H1 (cell line): ENCODE results near the gene XNDC1N. TPM values are rescaled to one million over a fixed set of nuclear protein-coding genes. Genes with fewer than 3 reads are reported as not detected.

ENCODE experiments used
- CTCF ChIA-PET: fragments of 300-600 bp; sonication (Branson Sonifier 250); formaldehyde crosslinking; loops from one replicate; lab custom pipeline; 2021; ENCODE audit not compliant: partially characterized antibody; lab: Charles Lee
- POLR2A ChIA-PET: fragments of 300-600 bp; sonication (Branson Sonifier 250); formaldehyde crosslinking; loops from one replicate; lab custom pipeline; 2021; ENCODE audit warnings: inconsistent platforms; ENCODE audit not compliant: partially characterized antibody; lab: Charles Lee
- DNase-seq, 2 experiments: peaks; one replicate each; pipeline versions ENCODE4 v3.0.0 to v3.0.0-alpha.2; 2010 to 2022; ENCODE audit warnings: low spot score in 2 of 2, low read depth in 1 of 2, mixed read lengths in 1 of 2
- FAIRE-seq: peaks from 2 replicates; lab custom pipeline; 2011; peaks lifted over from hg19 to GRCh38; lab: Jason Lieb, UNC
- H2AFZ ChIP-seq: 2 replicates; pipeline ENCODE4 v1.8.1; 2012; ENCODE audit warnings: low read length, inconsistent platforms
- H2AK5ac ChIP-seq: 2 replicates; pipeline ENCODE4 v1.6.1; 2013; ENCODE audit warnings: low read depth, low read length
- H2BK120ac ChIP-seq: replicated peaks from 2 replicates; pipeline ENCODE3; 2013; ENCODE audit warnings: low read depth, low read length, inconsistent platforms
- H2BK12ac ChIP-seq: 2 replicates; pipeline ENCODE4 v1.6.1; 2013; ENCODE audit warnings: low read depth, low read length
- H2BK15ac ChIP-seq: 2 replicates; pipeline ENCODE4 v1.6.1; 2013; ENCODE audit warnings: low read length
- H2BK20ac ChIP-seq: 2 replicates; pipeline ENCODE4 v1.6.1; 2013; ENCODE audit warnings: low read length
- H2BK5ac ChIP-seq: 2 replicates; pipeline ENCODE4 v1.6.1; 2013; ENCODE audit warnings: low read depth, low read length
- H3K14ac ChIP-seq: 2 replicates; pipeline ENCODE4 v1.6.1; 2013; ENCODE audit warnings: inconsistent platforms; ENCODE audit not compliant: insufficient read length
- H3K18ac ChIP-seq: 2 replicates; pipeline ENCODE4 v1.6.1; 2013; ENCODE audit warnings: low read length; ENCODE audit errors: extremely low read depth
- H3K23ac ChIP-seq: 2 replicates; pipeline ENCODE4 v1.6.1; 2013; ENCODE audit warnings: inconsistent platforms; ENCODE audit not compliant: insufficient read length
- H3K23me2 ChIP-seq: 2 replicates; pipeline ENCODE4 v1.6.1; 2013; ENCODE audit warnings: low read depth, low read length
- H3K27ac ChIP-seq: 2 replicates; pipeline ENCODE4 v1.6.1; 2011; ENCODE audit warnings: low read depth, low read length, inconsistent platforms
- H3K27me3 ChIP-seq, 4 experiments: replicated peaks in 1 of 4; 1 replicate in 1 of 4; 2 replicates in 3 of 4; pipeline versions ENCODE4 v1.6.1 to v1.8.1; 2011 to 2013; ENCODE audit warnings: low read length in 3 of 4, mild to moderate bottlenecking in 3 of 4, inconsistent platforms in 2 of 4, mixed read lengths in 2 of 4, moderate library complexity in 1 of 4; ENCODE audit not compliant: control insufficient read depth in 3 of 4, insufficient read depth in 3 of 4; ENCODE audit errors: extremely low read depth in 1 of 4
- H3K36me3 ChIP-seq, 4 experiments: 2 replicates each; pipeline versions ENCODE4 v1.6.1 to v1.8.1; 2011 to 2013; ENCODE audit warnings: mild to moderate bottlenecking in 4 of 4, low read length in 3 of 4, moderate library complexity in 2 of 4, control low read depth in 1 of 4, inconsistent platforms in 1 of 4; ENCODE audit not compliant: insufficient read depth in 4 of 4, control insufficient read depth in 2 of 4
- H3K4ac ChIP-seq: replicated peaks from 2 replicates; pipeline ENCODE3; 2013; ENCODE audit warnings: low read length, low read depth, mixed read lengths, inconsistent platforms; ENCODE audit not compliant: insufficient read length
- H3K4me1 ChIP-seq, 4 experiments: replicated peaks in 1 of 4; 1 replicate in 1 of 4; 2 replicates in 3 of 4; pipeline versions ENCODE4 v1.6.1 to v1.8.1; 2011 to 2013; ENCODE audit warnings: low read length in 3 of 4, inconsistent platforms in 2 of 4, mixed read lengths in 1 of 4; ENCODE audit not compliant: insufficient read depth in 4 of 4, control insufficient read depth in 3 of 4
- H3K4me2 ChIP-seq, 2 experiments: 2 replicates each; pipeline versions ENCODE4 v1.6.1 to v1.8.1; 2011 to 2013; ENCODE audit warnings: low read depth in 2 of 2, low read length in 2 of 2, control low read depth in 1 of 2, inconsistent platforms in 1 of 2, mild to moderate bottlenecking in 1 of 2; ENCODE audit not compliant: insufficient read depth in 1 of 2
- H3K4me3 ChIP-seq, 4 experiments: fragments of 200-600, 300-600 bp in 1 of 4; sonication (generic), shearing (Covaris generic), sonication (Bioruptor Twin) in 1 of 4; 2 replicates each; pipeline versions ENCODE4 v1.5.1 to v1.8.1; 2011 to 2016; ENCODE audit warnings: low read length in 4 of 4, low read depth in 3 of 4, control low read depth in 2 of 4, inconsistent platforms in 2 of 4, mild to moderate bottlenecking in 2 of 4, mixed read lengths in 1 of 4, moderate library complexity in 1 of 4; ENCODE audit not compliant: insufficient read depth in 2 of 4; ENCODE audit errors: extremely low read depth in 1 of 4
- H3K56ac ChIP-seq: replicated peaks from 2 replicates; pipeline ENCODE3; 2013; ENCODE audit warnings: low read depth, mild to moderate bottlenecking, mixed read lengths, low read length, inconsistent platforms; ENCODE audit not compliant: insufficient read length
- H3K79me1 ChIP-seq: 2 replicates; pipeline ENCODE4 v1.6.1; 2013; ENCODE audit warnings: low read depth, low read length, control low read depth
- H3K79me2 ChIP-seq, 2 experiments: 2 replicates each; pipeline versions ENCODE4 v1.6.1 to v1.8.1; 2012 to 2013; ENCODE audit warnings: low read length in 2 of 2, mild to moderate bottlenecking in 2 of 2, inconsistent platforms in 1 of 2; ENCODE audit not compliant: insufficient read depth in 2 of 2, control insufficient read depth in 1 of 2
- H3K9ac ChIP-seq, 4 experiments: replicated peaks in 1 of 4; 1 replicate in 1 of 4; 2 replicates in 3 of 4; pipeline versions ENCODE4 v1.6.1 to v1.8.1; 2011 to 2013; ENCODE audit warnings: low read depth in 3 of 4, low read length in 3 of 4, control low read depth in 2 of 4, mild to moderate bottlenecking in 2 of 4, moderate library complexity in 2 of 4, inconsistent platforms in 1 of 4; ENCODE audit errors: extremely low read depth in 1 of 4
- H3K9me3 ChIP-seq, 2 experiments: 2 replicates each; pipeline versions ENCODE4 v1.6.1 to v1.8.1; 2012 to 2013; ENCODE audit warnings: mild to moderate bottlenecking in 2 of 2, moderate library complexity in 2 of 2, control low read depth in 1 of 2, inconsistent platforms in 1 of 2, low read depth in 1 of 2, low read length in 1 of 2, mixed read lengths in 1 of 2; ENCODE audit not compliant: insufficient read depth in 2 of 2
- H4K20me1 ChIP-seq, 2 experiments: replicated peaks in 1 of 2; 2 replicates each; pipeline versions ENCODE3 to v1.8.1; 2011 to 2013; ENCODE audit warnings: inconsistent platforms in 2 of 2, low read length in 2 of 2, mild to moderate bottlenecking in 1 of 2; ENCODE audit not compliant: insufficient read depth in 2 of 2, control insufficient read depth in 1 of 2
- H4K5ac ChIP-seq: 2 replicates; pipeline ENCODE4 v1.6.1; 2013; ENCODE audit warnings: low read length, low read depth, mixed read lengths, inconsistent platforms; ENCODE audit not compliant: insufficient read length
- H4K8ac ChIP-seq: 2 replicates; pipeline ENCODE4 v1.8.0; 2013; ENCODE audit warnings: mild to moderate bottlenecking, moderate library complexity, low read length, inconsistent platforms; ENCODE audit not compliant: insufficient read depth; ENCODE audit errors: extremely low read depth
- H4K91ac ChIP-seq: replicated peaks from 2 replicates; pipeline ENCODE3; 2013; ENCODE audit warnings: low read length, mixed read lengths, inconsistent platforms; ENCODE audit not compliant: insufficient read length
- WGBS, 2 experiments: shearing (Covaris generic) in 1 of 2; methylation state at CpG; one replicate each; pipeline versions ENCODE4 v1.1.6 to v1.1.7; 2013 to 2015; ENCODE audit warnings: low lambda C conversion rate in 2 of 2, mixed read lengths in 2 of 2, inconsistent platforms in 1 of 2, low coverage in 1 of 2, missing lambda C conversion rate in 1 of 2; ENCODE audit not compliant: insufficient replicate concordance in 2 of 2, insufficient coverage in 1 of 2, insufficient read length in 1 of 2; ENCODE audit errors: extremely low coverage in 1 of 2, missing lambda C conversion rate in 1 of 2; 5-methylcytosine and 5-hydroxymethylcytosine counted together
- polyA plus RNA-seq, 7 experiments: library from polyadenylated mRNA; depleted of rRNA in 3 of 7; stranded (reverse) in 5 of 7; unstranded in 2 of 7; fragments of >200 nt in 5 of 7; fragments of 200-250 nt in 2 of 7; gene quantifications; 1 replicate in 5 of 7; 2 replicates in 1 of 7; 4 replicates in 1 of 7; pipeline versions ENCODE4 v1.2.1 to v1.2.3, GENCODE V29; 2011 to 2013; ENCODE audit warnings: missing spikeins in 2 of 7, mixed read lengths in 2 of 7
- total RNA-seq: library from RNA; stranded (reverse); fragmentation: NEBNext Ultra II Directional; extraction: Animal tissue kit (Norgen Biotek cat#: 25700); gene quantifications from 2 replicates; pipeline ENCODE4 v1.2.1, GENCODE V29; 2021

Gene XNDC1N
- total and polyA plus RNA-seq, 2 of the 8 experiments (the other 6 are each of a cell fraction or from before 2014, with no cell fraction given), result 5.8 to 7.5 TPM

DNA sequence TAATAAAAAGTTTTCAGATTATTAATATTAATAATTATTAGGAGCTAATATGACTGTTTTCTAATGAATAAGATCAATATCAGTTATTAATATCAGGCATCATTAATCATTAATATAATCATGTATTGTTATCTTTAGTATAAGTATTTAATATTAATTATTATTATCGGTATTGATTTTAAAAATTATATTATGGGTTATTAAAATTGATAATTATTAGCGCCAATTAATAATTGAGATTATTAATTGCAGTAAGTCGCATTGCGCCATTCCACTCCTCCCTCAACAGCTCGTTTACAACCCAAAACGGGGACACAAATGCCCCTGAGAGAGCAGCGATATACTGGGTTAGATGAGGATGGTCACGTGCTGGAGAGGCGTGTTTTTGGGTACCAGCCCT lies 20.2 kb downstream of the XNDC1N start:
- POLR2A ChIA-PET, result no interaction called here
- DNase-seq (no peak), FAIRE-seq (no peak)
- H2BK20ac ChIP-seq, result no peak overlapping the region
- no peak overlapping the region for H3K4me2 ChIP-seq
- H3K9me3 ChIP-seq, result no peaks in the 10 kb centered on the region
- H4K20me1 ChIP-seq, result no peaks in the 10 kb centered on the region
- H3K18ac ChIP-seq, result no peak overlapping the region
- peaks cover 0 to 3% (median 0%) of the 10 kb centered on the region in 4 experiments; a peak in 3 of 8 replicates for H3K36me3 ChIP-seq
- no peak overlapping the region for H4K8ac ChIP-seq
- 89% methylated on average over 9 of the region's 9 CpGs; no CpG with 5 or more reads in 1 of the 2 experiments for WGBS, 2 experiments
- H3K23ac ChIP-seq, result no peak overlapping the region
- H3K9ac ChIP-seq, result no peak overlapping the region
- no peak overlapping the region for H2BK12ac ChIP-seq
- H3K56ac ChIP-seq, result no peak overlapping the region
- no peaks in the 10 kb centered on the region for H3K79me1 ChIP-seq
- CTCF ChIA-PET, result no interaction called here
- H2AFZ ChIP-seq, result no peak overlapping the region
- H4K5ac ChIP-seq, result no peak overlapping the region
- H4K91ac ChIP-seq, result no peak overlapping the region
- H3K14ac ChIP-seq, result no peak overlapping the region
- H3K23me2 ChIP-seq, result no peaks in the 10 kb centered on the region
- no peaks in the 10 kb centered on the region for H3K4me1 ChIP-seq
- H2BK15ac ChIP-seq, result no peak overlapping the region
- no peak overlapping the region for H2BK120ac ChIP-seq
- H3K27ac ChIP-seq, result no peak overlapping the region
- H3K27me3 ChIP-seq, result no peaks in the 10 kb centered on the region
- no peak overlapping the region for H2AK5ac ChIP-seq
- no peak overlapping the region for H2BK5ac ChIP-seq
- H3K4ac ChIP-seq, result no peak overlapping the region
- no peak overlapping the region for H3K4me3 ChIP-seq
- H3K79me2 ChIP-seq, result no peaks in the 10 kb centered on the region
